ENCODE results near the gene ZIC5.

DNA sequence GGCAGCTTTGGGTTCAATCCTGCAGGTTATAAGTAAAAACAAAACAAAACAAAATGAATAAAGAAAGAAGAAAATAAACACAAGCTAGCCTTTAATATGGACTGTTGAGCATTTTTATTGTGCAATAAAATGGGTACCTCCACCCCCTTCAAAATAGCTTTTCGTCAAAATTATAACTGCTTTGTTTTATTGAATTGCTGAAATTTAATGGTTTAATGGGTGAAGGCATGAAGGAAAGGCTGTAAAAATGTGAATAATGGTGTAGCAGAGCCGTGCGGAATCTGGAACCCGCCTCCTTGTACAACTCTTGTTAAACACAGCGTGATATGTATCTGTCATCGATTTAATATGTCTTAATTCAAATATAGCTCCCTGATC is 2.2 kb upstream of the ZIC5 start:
- TF ChIP-seq POLR2AphosphoS5 (IDR thresholded peaks at IDR 0.05; ENCODE audit: borderline replicate concordance, low read depth, low read length) (no peak), EZH2 (IDR thresholded peaks at IDR 0.05) (no peak), FOXP2 (optimal IDR thresholded peaks at IDR 0.05; ENCODE audit: control extremely low read depth, extremely low read length, insufficient read depth) (no peak)

Data from SK-N-MC (cell line).